ENCODE data around the gene LIN7A.

- TF ChIP-seq CTCF (IDR thresholded peaks at IDR 0.05; ENCODE audit: low read depth, low read length, poor library complexity, severe bottlenecking), result no peak
- TF ChIP-seq EZH2phosphoT487 (IDR thresholded peaks at IDR 0.05; ENCODE audit: borderline replicate concordance, low read length), result no peak
Measured at GRCh38 chr12:80749456-80749855, 188.3 kb downstream of the LIN7A start.

Measured in DOHH2 (cell line).